Hepatocyte (in vitro differentiated cells): ENCODE measurements around the gene HNRNPA0. TPM values are rescaled to one million over a fixed set of nuclear protein-coding genes. Genes with fewer than 3 reads are reported as not detected.
"Not testable (repeated sequence)": the region's sequence is repeated elsewhere in the genome, so short reads cannot be mapped to it uniquely, and the experiment has no call there.

Source experiments
- DNase-seq: peaks from one replicate; pipeline ENCODE4 v3.0.0-alpha.2; 2016; ENCODE audit warnings: low spot score
- H2AFZ ChIP-seq: fragments of 200-600 bp; sonication (generic); 2 replicates; pipeline ENCODE4 v1.6.0; 2016; ENCODE audit warnings: antibody characterized with exemption, mild to moderate bottlenecking
- H3K27ac ChIP-seq: fragments of 200-600 bp; sonication (generic); 2 replicates; pipeline ENCODE4 v1.5.1; 2016; ENCODE audit warnings: mild to moderate bottlenecking
- H3K27me3 ChIP-seq: fragments of 200-600 bp; sonication (generic); 2 replicates; pipeline ENCODE4 v1.6.1; 2016
- H3K36me3 ChIP-seq: fragments of 200-600 bp; sonication (generic); replicated peaks from 2 replicates; pipeline ENCODE4 v1.5.1; 2016; ENCODE audit warnings: low read depth; ENCODE audit not compliant: insufficient read depth
- H3K4me1 ChIP-seq: fragments of 200-600 bp; sonication (generic); 2 replicates; pipeline ENCODE4 v1.5.1; 2016; ENCODE audit warnings: mild to moderate bottlenecking, moderate library complexity; ENCODE audit not compliant: insufficient read depth
- H3K4me2 ChIP-seq: fragments of 200-600 bp; sonication (generic); 2 replicates; pipeline ENCODE4 v1.6.0; 2016
- H3K4me3 ChIP-seq: fragments of 200-600 bp; sonication (generic); 2 replicates; pipeline ENCODE4 v1.5.1; 2016; ENCODE audit warnings: mild to moderate bottlenecking
- H3K79me2 ChIP-seq: fragments of 200-600 bp; sonication (generic); 2 replicates; pipeline ENCODE4 v1.6.0; 2017; ENCODE audit warnings: mild to moderate bottlenecking
- H3K9me2 ChIP-seq: fragments of 200-600 bp; sonication (generic); replicated peaks from 2 replicates; pipeline ENCODE4 v1.6.0; 2017; ENCODE audit warnings: mild to moderate bottlenecking; ENCODE audit not compliant: insufficient read depth
- H3K9me3 ChIP-seq: fragments of 200-600 bp; sonication (generic); 2 replicates; pipeline ENCODE4 v1.5.1; 2016; ENCODE audit warnings: low read depth, mild to moderate bottlenecking
- H4K20me1 ChIP-seq: fragments of 200-600 bp; sonication (generic); 2 replicates; pipeline ENCODE4 v1.6.0; 2016; ENCODE audit warnings: mild to moderate bottlenecking; ENCODE audit not compliant: insufficient read depth, poor library complexity, severe bottlenecking
- EZH2 ChIP-seq: fragments of 200-600 bp; sonication (generic); IDR thresholded peaks from 2 replicates; pipeline ENCODE4 v1.6.1; 2016; ENCODE audit warnings: antibody characterized with exemption, mild to moderate bottlenecking, borderline replicate concordance
- EZH2phosphoT487 ChIP-seq: fragments of 200-600 bp; sonication (generic); IDR thresholded peaks from one replicate; pipeline ENCODE4 v1.6.1; 2018; ENCODE audit warnings: antibody characterized with exemption, mild to moderate bottlenecking, low read depth, moderate library complexity; ENCODE audit not compliant: unreplicated experiment, severe bottlenecking
- WGBS: methylation state at CpG from one replicate; pipeline ENCODE4 v1.1.6; 2016; ENCODE audit warnings: low lambda C conversion rate; ENCODE audit errors: missing lambda C conversion rate; 5-methylcytosine and 5-hydroxymethylcytosine counted together
- polyA plus RNA-seq: library from polyadenylated mRNA; unstranded; fragments of >200 nt; fragmentation: Nextera tagmentation; extraction: Ambion mirVana; gene quantifications from 2 replicates; pipeline ENCODE4 v1.2.1, GENCODE V29; 2016
- total RNA-seq: library from RNA; depleted of rRNA; stranded (reverse); fragments of >200 nt; gene quantifications from 2 replicates; pipeline ENCODE4 v1.2.3, GENCODE V29; 2014
- TF ChIP-seq, protein P1 (sequence below): fragments of 200-600 bp; sonication (generic); IDR thresholded peaks from 2 replicates; pipeline ENCODE4 v1.5.1; 2016; ENCODE audit warnings: antibody characterized with exemption, mild to moderate bottlenecking; ENCODE audit not compliant: poor library complexity

The HNRNPA0 gene
- total and polyA plus RNA-seq, 2 experiments from 2014 or later: 15.8 to 30.8 TPM

DNA sequence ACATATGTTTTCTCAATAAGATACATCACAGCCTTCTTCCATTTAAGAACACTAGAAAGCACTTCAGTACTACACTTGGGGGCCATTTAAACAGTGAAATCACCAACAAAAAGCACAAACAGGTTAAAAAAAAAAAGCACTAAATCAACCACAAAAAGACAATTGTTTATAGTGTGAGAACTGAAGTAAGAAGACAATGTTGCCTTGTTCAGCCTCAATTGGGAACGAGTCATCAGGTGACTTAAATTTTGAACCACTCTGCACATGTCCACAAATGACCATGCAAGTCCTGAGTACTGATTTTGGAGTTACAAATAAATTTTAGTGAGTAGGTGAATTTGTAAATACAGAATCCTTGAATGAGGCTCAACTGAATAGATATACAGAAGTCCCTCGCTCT is 37.2 kb upstream of the HNRNPA0 start:
- H4K20me1 ChIP-seq: no peaks in the 10 kb centered on the region
- 88% methylated on average over 2 of the region's 2 CpGs for WGBS
- H3K4me3 ChIP-seq: no peak overlapping the region

DNA sequence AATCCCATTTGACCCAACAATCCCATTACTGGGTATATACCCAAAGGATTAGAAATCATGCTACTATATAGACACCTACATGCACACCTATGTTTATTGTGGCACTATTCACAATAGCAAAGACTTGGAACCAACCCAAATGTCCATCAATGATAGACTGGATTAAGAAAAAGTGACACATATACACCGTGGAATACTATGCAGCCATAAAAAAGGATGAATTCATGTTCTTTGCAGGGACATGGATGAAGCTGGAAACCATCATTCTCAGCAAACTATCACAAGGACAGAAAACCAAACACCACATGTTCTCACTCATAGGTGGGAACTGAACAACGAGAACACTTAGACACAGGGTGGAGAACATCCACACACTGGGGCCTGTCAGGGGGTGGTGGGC is 34.4 kb upstream of the HNRNPA0 start:
- 84% methylated on average over 2 of the region's 2 CpGs for WGBS
- not testable (repeated sequence) for H4K20me1 ChIP-seq, DNase-seq, H3K4me2 ChIP-seq, H3K4me1 ChIP-seq, H3K4me3 ChIP-seq, H3K79me2 ChIP-seq, H3K27ac ChIP-seq, H3K36me3 ChIP-seq, H3K9me2 ChIP-seq, H3K9me3 ChIP-seq, H3K27me3 ChIP-seq, H2AFZ ChIP-seq

More for the DNA sequence above, 37.2 kb upstream of the HNRNPA0 start:
- no peaks in the 10 kb centered on the region for H3K36me3 ChIP-seq
- peaks cover 3% of the 10 kb centered on the region for H3K4me1 ChIP-seq
- H3K27ac ChIP-seq: no peak overlapping the region
- DNase-seq: no peak
- H3K27me3 ChIP-seq: no peaks in the 10 kb centered on the region
- H3K9me3 ChIP-seq: no peaks in the 10 kb centered on the region
- H2AFZ ChIP-seq: no peak overlapping the region
- no peak for TF ChIP-seq EZH2phosphoT487
- no peak for TF ChIP-seq EZH2
- TF ChIP-seq, protein P1, sequence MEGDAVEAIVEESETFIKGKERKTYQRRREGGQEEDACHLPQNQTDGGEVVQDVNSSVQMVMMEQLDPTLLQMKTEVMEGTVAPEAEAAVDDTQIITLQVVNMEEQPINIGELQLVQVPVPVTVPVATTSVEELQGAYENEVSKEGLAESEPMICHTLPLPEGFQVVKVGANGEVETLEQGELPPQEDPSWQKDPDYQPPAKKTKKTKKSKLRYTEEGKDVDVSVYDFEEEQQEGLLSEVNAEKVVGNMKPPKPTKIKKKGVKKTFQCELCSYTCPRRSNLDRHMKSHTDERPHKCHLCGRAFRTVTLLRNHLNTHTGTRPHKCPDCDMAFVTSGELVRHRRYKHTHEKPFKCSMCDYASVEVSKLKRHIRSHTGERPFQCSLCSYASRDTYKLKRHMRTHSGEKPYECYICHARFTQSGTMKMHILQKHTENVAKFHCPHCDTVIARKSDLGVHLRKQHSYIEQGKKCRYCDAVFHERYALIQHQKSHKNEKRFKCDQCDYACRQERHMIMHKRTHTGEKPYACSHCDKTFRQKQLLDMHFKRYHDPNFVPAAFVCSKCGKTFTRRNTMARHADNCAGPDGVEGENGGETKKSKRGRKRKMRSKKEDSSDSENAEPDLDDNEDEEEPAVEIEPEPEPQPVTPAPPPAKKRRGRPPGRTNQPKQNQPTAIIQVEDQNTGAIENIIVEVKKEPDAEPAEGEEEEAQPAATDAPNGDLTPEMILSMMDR: no peak
- no peak overlapping the region for H3K4me2 ChIP-seq
- no peaks in the 10 kb centered on the region for H3K9me2 ChIP-seq
- H3K79me2 ChIP-seq: no peaks in the 10 kb centered on the region

DNA sequence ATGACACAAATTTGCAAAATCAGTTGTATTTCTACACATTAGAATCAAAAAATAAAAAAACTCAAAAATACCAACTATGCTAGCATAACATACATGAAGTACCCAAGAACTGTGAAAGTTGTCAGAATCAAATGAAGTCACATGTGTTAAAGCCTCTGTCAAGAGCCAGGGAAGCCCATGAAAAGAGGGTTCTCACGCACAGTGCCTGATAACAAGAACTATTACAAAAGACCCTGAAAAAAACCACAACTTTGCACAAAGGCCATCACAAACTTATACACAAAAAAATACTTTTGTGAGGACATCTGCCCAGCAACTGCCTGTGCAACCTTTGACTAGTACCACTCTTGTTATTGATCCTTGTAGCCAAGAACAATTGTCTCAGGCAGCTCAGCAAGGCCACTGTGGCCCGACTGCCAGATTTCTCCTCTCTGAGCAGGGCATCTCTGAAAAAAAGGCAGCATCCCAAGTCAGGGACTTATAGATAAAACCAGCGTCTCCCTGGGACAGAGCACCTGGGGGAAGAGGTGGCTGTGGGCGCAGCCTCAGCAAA is 28.9 kb upstream of the HNRNPA0 start:
- no peaks in the 10 kb centered on the region for H3K9me2 ChIP-seq
- H3K4me3 ChIP-seq: no peak overlapping the region
- no peaks in the 10 kb centered on the region for H3K27me3 ChIP-seq
- no peak for DNase-seq
- H3K4me1 ChIP-seq: no peaks in the 10 kb centered on the region
- TF ChIP-seq EZH2phosphoT487: no peak
- TF ChIP-seq EZH2: no peak
- TF ChIP-seq, protein P1: no peak
- H3K36me3 ChIP-seq: no peaks in the 10 kb centered on the region
- no peak overlapping the region for H3K4me2 ChIP-seq
- no peaks in the 10 kb centered on the region for H3K79me2 ChIP-seq
- H2AFZ ChIP-seq: no peak overlapping the region
- H4K20me1 ChIP-seq: no peaks in the 10 kb centered on the region
- no peaks in the 10 kb centered on the region for H3K9me3 ChIP-seq
- H3K27ac ChIP-seq: no peak overlapping the region
- WGBS: 81% methylated on average over 4 of the region's 4 CpGs

DNA sequence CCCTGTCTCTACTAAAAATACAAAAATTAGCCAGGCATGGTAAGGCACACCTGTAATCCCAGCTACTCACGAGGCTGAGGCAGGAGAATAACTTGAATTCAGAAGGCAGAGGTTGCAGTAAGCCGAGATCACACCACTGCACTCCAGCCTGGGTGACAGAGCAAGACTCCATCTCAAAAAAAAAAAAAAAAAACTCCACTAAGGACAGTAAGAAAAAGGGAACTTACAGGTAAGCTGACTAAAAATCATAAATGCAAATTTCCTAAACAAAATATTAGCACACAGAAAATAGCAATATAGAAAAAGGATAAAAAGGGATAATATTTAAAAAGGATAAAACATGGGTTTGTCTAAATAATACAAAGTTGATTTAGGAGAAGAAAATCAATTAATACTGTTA is 27.9 kb upstream of the HNRNPA0 start:
- H3K4me3 ChIP-seq: no peak overlapping the region
- no peak overlapping the region for H2AFZ ChIP-seq
- H3K4me1 ChIP-seq: no peaks in the 10 kb centered on the region
- no peaks in the 10 kb centered on the region for H3K79me2 ChIP-seq
- no peak overlapping the region for H3K27ac ChIP-seq
- no peak overlapping the region for H3K4me2 ChIP-seq
- no peaks in the 10 kb centered on the region for H3K27me3 ChIP-seq
- WGBS: 94% methylated on average over 2 of the region's 2 CpGs
- H3K36me3 ChIP-seq: no peaks in the 10 kb centered on the region
- DNase-seq: no peak
- H3K9me2 ChIP-seq: no peaks in the 10 kb centered on the region
- H3K9me3 ChIP-seq: no peaks in the 10 kb centered on the region
- no peaks in the 10 kb centered on the region for H4K20me1 ChIP-seq
- TF ChIP-seq EZH2: no peak
- TF ChIP-seq EZH2phosphoT487: no peak
- TF ChIP-seq, protein P1: no peak
